Measurements from ENCODE around the gene SCRN3.

DNA sequence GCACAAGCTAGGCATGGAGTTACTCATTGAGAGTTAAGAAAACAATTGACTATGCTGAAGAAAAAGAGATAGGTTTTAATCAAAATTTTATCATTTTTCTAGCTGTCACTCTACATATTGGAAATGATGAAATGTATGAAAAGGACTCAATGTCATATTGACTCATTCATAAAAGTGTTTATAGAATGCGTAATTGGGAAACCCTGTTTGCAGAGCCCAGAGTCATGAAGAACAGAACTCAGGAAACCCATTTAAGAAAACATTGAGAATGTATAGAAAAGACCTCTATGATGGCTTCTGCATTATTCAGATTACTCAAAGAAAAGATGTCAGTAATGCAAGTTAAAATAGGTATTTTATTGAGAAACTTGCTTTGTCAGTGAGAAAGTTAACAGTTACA is 36.4 kb downstream of the SCRN3 start:
- TF ChIP-seq, protein P1, sequence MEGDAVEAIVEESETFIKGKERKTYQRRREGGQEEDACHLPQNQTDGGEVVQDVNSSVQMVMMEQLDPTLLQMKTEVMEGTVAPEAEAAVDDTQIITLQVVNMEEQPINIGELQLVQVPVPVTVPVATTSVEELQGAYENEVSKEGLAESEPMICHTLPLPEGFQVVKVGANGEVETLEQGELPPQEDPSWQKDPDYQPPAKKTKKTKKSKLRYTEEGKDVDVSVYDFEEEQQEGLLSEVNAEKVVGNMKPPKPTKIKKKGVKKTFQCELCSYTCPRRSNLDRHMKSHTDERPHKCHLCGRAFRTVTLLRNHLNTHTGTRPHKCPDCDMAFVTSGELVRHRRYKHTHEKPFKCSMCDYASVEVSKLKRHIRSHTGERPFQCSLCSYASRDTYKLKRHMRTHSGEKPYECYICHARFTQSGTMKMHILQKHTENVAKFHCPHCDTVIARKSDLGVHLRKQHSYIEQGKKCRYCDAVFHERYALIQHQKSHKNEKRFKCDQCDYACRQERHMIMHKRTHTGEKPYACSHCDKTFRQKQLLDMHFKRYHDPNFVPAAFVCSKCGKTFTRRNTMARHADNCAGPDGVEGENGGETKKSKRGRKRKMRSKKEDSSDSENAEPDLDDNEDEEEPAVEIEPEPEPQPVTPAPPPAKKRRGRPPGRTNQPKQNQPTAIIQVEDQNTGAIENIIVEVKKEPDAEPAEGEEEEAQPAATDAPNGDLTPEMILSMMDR (IDR thresholded peaks at IDR 0.05): no peak
- TF ChIP-seq POLR2A (IDR thresholded peaks at IDR 0.05): no peak
